ENCODE data around the gene RHBDD2.
"Not testable (repeated sequence)": the region's sequence is repeated elsewhere in the genome, so short reads cannot be mapped to it uniquely, and the experiment has no call there.

Gene RHBDD2

GRCh38 chr7:75878769-75879611 is at the start of gene RHBDD2:
Gene RHBDD2 (plus strand): TSS chr7:75879034. CDS start chr7:75879083, 49 bp downstream.
- Mint-ChIP-seq H3K4me1 (peaks cover 38% of the 10 kb centered on the region), H3K36me3 (ENCODE audit: low read depth) (peaks cover 27% of the 10 kb centered on the region), H3K9me3 (no peaks in the 10 kb centered on the region), H3K4me3 (peak within 1 kb of the TSS; percentile 94), H3K27me3 (no peaks in the 10 kb centered on the region), H3K27ac (peak within 1 kb of the TSS; percentile 92)
- DNase-seq (peak; percentile 98), ATAC-seq (peak; percentile 91)

GRCh38 chr7:75829656-75830055 is 49.2 kb upstream of the RHBDD2 start:
- H3K9me3 Mint-ChIP-seq; H3K27ac Mint-ChIP-seq; ATAC-seq; DNase-seq; H3K4me3 Mint-ChIP-seq; H3K4me1 Mint-ChIP-seq; H3K36me3 Mint-ChIP-seq (ENCODE audit: low read depth): not testable (repeated sequence)
- peaks cover 10% of the 10 kb centered on the region for H3K27me3 Mint-ChIP-seq

- Mint-ChIP-seq H3K27me3 (peaks cover 10% of the 10 kb centered on the region), H3K27ac (no peak overlapping the region), H3K9me3 (no peaks in the 10 kb centered on the region), H3K36me3 (ENCODE audit: low read depth) (no peaks in the 10 kb centered on the region), H3K4me1 (no peaks in the 10 kb centered on the region), H3K4me3 (no peak overlapping the region)
- no peak for ATAC-seq
- no peak for DNase-seq
Observed at GRCh38 chr7:75830978-75831377, 47.9 kb upstream of the RHBDD2 start.

- not testable (repeated sequence) for H3K9me3 Mint-ChIP-seq
Observed at GRCh38 chr7:75833662-75834061, 45.2 kb upstream of the RHBDD2 start.

GRCh38 chr7:75835688-75836285 is 43.0 kb upstream of the RHBDD2 start:
- Mint-ChIP-seq H3K4me3 (no peak overlapping the region), H3K9me3 (no peaks in the 10 kb centered on the region), H3K36me3 (ENCODE audit: low read depth) (no peaks in the 10 kb centered on the region), H3K27me3 (peaks cover 8% of the 10 kb centered on the region), H3K4me1 (no peaks in the 10 kb centered on the region), H3K27ac (no peak overlapping the region)
- ATAC-seq (no peak), DNase-seq (no peak)

More at GRCh38 chr7:75833662-75834061, 45.2 kb upstream of the RHBDD2 start:
- not testable (repeated sequence) for H3K27ac Mint-ChIP-seq; H3K4me3 Mint-ChIP-seq; DNase-seq; H3K4me1 Mint-ChIP-seq; ATAC-seq; H3K36me3 Mint-ChIP-seq (ENCODE audit: low read depth); H3K27me3 Mint-ChIP-seq

GRCh38 chr7:75836798-75837197 is 42.0 kb upstream of the RHBDD2 start:
- ATAC-seq (no peak), DNase-seq (no peak)
- Mint-ChIP-seq H3K27me3 (peaks cover 8% of the 10 kb centered on the region), H3K36me3 (ENCODE audit: low read depth) (no peaks in the 10 kb centered on the region), H3K27ac (no peak overlapping the region), H3K4me3 (no peak overlapping the region), H3K9me3 (no peaks in the 10 kb centered on the region), H3K4me1 (no peaks in the 10 kb centered on the region)

GRCh38 chr7:75838281-75838930 is 40.4 kb upstream of the RHBDD2 start:
- not testable (repeated sequence) for ATAC-seq; H3K9me3 Mint-ChIP-seq; DNase-seq; H3K4me3 Mint-ChIP-seq; H3K36me3 Mint-ChIP-seq (ENCODE audit: low read depth); H3K27ac Mint-ChIP-seq; H3K27me3 Mint-ChIP-seq
- H3K4me1 Mint-ChIP-seq = peaks cover 11% of the 10 kb centered on the region

- Mint-ChIP-seq H3K27me3 (no peaks in the 10 kb centered on the region), H3K4me3 (no peak overlapping the region), H3K9me3 (no peaks in the 10 kb centered on the region), H3K36me3 (ENCODE audit: low read depth) (no peaks in the 10 kb centered on the region), H3K27ac (no peak overlapping the region), H3K4me1 (peaks cover 11% of the 10 kb centered on the region)
- no peak for DNase-seq
- ATAC-seq = no peak
Observed at GRCh38 chr7:75840029-75840428, 38.8 kb upstream of the RHBDD2 start.

GRCh38 chr7:75842836-75843446 is 35.9 kb upstream of the RHBDD2 start:
- Mint-ChIP-seq H3K27ac (peak overlapping the region; percentile 50), H3K4me1 (peaks cover 11% of the 10 kb centered on the region), H3K27me3 (peaks cover 3% of the 10 kb centered on the region), H3K36me3 (ENCODE audit: low read depth) (no peaks in the 10 kb centered on the region), H3K4me3 (no peak overlapping the region), H3K9me3 (no peaks in the 10 kb centered on the region)
- peak; percentile 25 for DNase-seq
- peak; percentile 88 for ATAC-seq

GRCh38 chr7:75843613-75844116 is 35.2 kb upstream of the RHBDD2 start:
- no peak overlapping the region for H3K4me3 Mint-ChIP-seq

GRCh38 chr7:75844158-75844557 is 34.7 kb upstream of the RHBDD2 start:
- H3K4me1 Mint-ChIP-seq = peaks cover 11% of the 10 kb centered on the region
- DNase-seq (no peak), ATAC-seq (no peak)
- peaks cover 3% of the 10 kb centered on the region for H3K27me3 Mint-ChIP-seq
- no peak overlapping the region for H3K27ac Mint-ChIP-seq
- no peaks in the 10 kb centered on the region for H3K9me3 Mint-ChIP-seq
- H3K36me3 Mint-ChIP-seq (ENCODE audit: low read depth) = no peaks in the 10 kb centered on the region
- no peak overlapping the region for H3K4me3 Mint-ChIP-seq

More at GRCh38 chr7:75843613-75844116, 35.2 kb upstream of the RHBDD2 start:
- ATAC-seq = no peak
- H3K27me3 Mint-ChIP-seq = peaks cover 3% of the 10 kb centered on the region
- H3K27ac Mint-ChIP-seq = no peak overlapping the region
- H3K36me3 Mint-ChIP-seq (ENCODE audit: low read depth) = no peaks in the 10 kb centered on the region
- peaks cover 11% of the 10 kb centered on the region for H3K4me1 Mint-ChIP-seq
- no peaks in the 10 kb centered on the region for H3K9me3 Mint-ChIP-seq
- DNase-seq = no peak

GRCh38 chr7:75845132-75845531 is 33.7 kb upstream of the RHBDD2 start:
- not testable (repeated sequence) for H3K9me3 Mint-ChIP-seq; DNase-seq; ATAC-seq; H3K27me3 Mint-ChIP-seq; H3K27ac Mint-ChIP-seq; H3K4me3 Mint-ChIP-seq; H3K36me3 Mint-ChIP-seq (ENCODE audit: low read depth)
- H3K4me1 Mint-ChIP-seq = peaks cover 11% of the 10 kb centered on the region

- H3K36me3 Mint-ChIP-seq (ENCODE audit: low read depth) = no peaks in the 10 kb centered on the region
- DNase-seq = no peak
- H3K9me3 Mint-ChIP-seq = no peaks in the 10 kb centered on the region
- peaks cover 3% of the 10 kb centered on the region for H3K27me3 Mint-ChIP-seq
- no peak overlapping the region for H3K4me3 Mint-ChIP-seq
- no peak overlapping the region for H3K27ac Mint-ChIP-seq
- ATAC-seq = no peak
- H3K4me1 Mint-ChIP-seq = peaks cover 7% of the 10 kb centered on the region
Observed at GRCh38 chr7:75847707-75848106, 31.1 kb upstream of the RHBDD2 start.

GRCh38 chr7:75849573-75849972 is 29.3 kb upstream of the RHBDD2 start:
- no peaks in the 10 kb centered on the region for H3K36me3 Mint-ChIP-seq (ENCODE audit: low read depth)
- no peak overlapping the region for H3K4me3 Mint-ChIP-seq
- no peak for DNase-seq
- peaks cover 5% of the 10 kb centered on the region for H3K27me3 Mint-ChIP-seq
- H3K27ac Mint-ChIP-seq = no peak overlapping the region
- no peak for ATAC-seq
- no peaks in the 10 kb centered on the region for H3K4me1 Mint-ChIP-seq
- H3K9me3 Mint-ChIP-seq = no peaks in the 10 kb centered on the region
